H54 (cell line): ENCODE results near the gene KIF25.
"Not testable (repeated sequence)": the region's sequence is repeated elsewhere in the genome, so short reads cannot be mapped to it uniquely, and the experiment has no call there.

ENCODE experiments used
- DNase-seq: peaks from one replicate; pipeline ENCODE4 v3.0.0; 2011; ENCODE audit warnings: low spot score, mixed read lengths; ENCODE audit not compliant: insufficient read length
- FAIRE-seq: peaks from 3 replicates; lab custom pipeline; 2011; peaks lifted over from hg19 to GRCh38; lab: Jason Lieb, UNC
- POLR2A ChIP-seq: IDR thresholded peaks from 2 replicates; pipeline ENCODE4 v1.6.1; 2011; ENCODE audit warnings: low read depth, mild to moderate bottlenecking, low read length

The KIF25 gene

GRCh38 chr6:167995302-167995701 lies 2.2 kb upstream of the KIF25 start:
- TF ChIP-seq POLR2A = no peak
- no peak for FAIRE-seq
- DNase-seq = no peak

GRCh38 chr6:167995731-167996151 lies 1.7 kb upstream of the KIF25 start:
- DNase-seq (no peak), FAIRE-seq (no peak)
- no peak for TF ChIP-seq POLR2A

GRCh38 chr6:167996424-167997199 lies 859 bp upstream of the KIF25 start:
- DNase-seq = no peak
- no peak for FAIRE-seq
- TF ChIP-seq POLR2A = no peak

DNA sequence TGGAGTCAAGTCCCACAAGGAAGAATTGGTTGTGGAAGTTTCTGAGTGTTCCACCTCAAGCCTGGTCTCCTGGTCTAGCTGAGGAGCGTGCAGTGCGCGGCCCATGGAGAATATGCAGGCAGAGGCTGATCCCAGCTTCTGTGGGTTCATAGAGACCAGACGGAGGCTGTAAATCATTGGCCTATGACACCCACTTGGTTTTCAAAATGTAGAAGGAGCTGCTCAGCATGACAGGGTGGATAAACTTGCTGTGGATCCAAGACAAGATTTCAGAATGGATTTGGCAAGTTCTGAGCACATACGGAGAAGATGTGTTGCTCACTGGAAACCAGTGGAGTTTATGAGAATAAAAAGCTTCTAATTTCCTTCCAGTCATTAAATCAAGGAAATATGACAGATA lies 744 bp downstream of the KIF25 start:
- no peak for TF ChIP-seq POLR2A
- FAIRE-seq = no peak
- no peak for DNase-seq

GRCh38 chr6:168000198-168001028 lies 2.9 kb downstream of the KIF25 start:
- no peak for TF ChIP-seq POLR2A
- DNase-seq (no peak), FAIRE-seq (no peak)

GRCh38 chr6:168001029-168001332 lies 3.5 kb downstream of the KIF25 start:
- TF ChIP-seq POLR2A = no peak
- DNase-seq (no peak), FAIRE-seq (no peak)

DNA sequence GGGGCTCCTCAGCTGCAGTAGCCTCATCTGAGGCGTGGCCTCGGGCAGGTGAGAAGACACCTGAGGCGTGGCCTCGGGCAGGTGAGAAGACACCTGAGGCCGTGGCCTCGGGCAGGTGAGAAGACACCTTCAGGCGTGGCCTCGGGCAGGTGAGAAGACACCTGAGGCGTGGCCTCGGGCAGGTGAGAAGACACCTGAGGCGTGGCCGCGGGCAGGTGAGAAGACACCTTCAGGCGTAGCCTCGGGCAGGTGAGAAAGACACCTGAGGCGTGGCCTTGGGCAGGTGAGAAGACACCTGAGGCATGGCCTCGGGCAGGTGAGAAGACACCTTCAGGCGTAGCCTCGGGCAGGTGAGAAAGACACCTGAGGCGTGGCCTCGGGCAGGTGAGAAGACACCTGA lies 4.0 kb downstream of the KIF25 start:
- DNase-seq, FAIRE-seq: not testable (repeated sequence)

DNA sequence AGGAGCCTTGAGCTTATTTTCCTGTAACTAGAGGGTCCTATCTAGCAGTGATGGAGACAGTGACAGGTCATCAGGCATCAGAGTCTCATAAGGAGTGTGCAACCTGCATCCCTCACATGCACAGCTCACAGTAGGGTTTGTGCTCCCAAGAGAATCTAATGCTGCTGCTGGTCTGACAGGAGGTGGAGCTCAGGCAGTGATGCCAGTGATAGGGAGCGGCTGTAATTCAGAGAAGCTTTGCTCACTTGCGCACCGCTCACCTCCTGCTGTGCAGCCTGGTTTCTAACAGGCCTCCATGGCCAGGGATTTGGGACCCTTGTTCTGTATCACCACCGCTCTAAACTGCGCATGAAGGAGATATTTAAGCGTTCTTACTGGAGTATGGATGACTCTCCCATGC lies 5.3 kb downstream of the KIF25 start:
- no peak for TF ChIP-seq POLR2A
- DNase-seq (no peak), FAIRE-seq (no peak)

DNA sequence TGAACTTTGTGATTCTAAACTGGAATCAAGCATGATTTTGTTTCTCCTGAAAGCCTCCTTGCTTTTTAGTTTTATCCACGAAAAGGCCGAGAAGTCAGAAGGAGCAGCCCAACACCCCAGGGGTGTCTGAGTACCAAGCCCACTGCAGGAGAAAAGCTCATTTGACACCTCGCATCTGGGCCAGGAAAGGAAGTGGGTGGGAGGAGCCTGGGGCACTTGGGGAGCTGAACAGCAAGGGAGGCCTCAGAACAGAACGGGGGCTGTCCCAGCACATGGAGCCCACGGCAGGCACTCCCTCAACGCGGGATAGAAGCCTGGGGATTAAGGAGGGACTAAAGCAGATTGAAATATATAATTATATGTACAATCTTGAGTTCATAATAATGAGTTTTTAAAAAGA lies 6.6 kb downstream of the KIF25 start:
- FAIRE-seq = no peak
- TF ChIP-seq POLR2A = no peak
- no peak for DNase-seq

GRCh38 chr6:168004945-168005344 lies 7.5 kb downstream of the KIF25 start:
- TF ChIP-seq POLR2A = no peak
- FAIRE-seq (no peak), DNase-seq (no peak)

DNA sequence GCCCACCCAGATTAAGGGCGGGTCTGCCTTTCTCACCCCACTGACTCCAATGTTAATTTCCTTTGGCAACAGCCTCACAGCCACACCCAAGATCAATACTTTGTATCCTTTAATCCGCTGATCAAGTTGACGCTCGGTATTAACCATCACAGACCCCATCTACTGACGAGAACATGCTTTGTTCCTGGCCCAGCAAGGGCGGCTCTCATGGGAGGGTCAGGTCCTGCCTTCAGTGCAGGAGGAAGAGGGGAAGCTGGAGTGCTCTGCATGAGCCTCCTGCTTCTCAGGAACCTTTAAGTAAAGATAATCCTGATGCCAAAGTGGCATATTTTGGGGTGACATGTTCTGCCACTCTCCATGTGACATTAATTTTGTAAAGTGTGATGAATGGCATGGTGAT lies 8.3 kb downstream of the KIF25 start:
- no peak for FAIRE-seq
- no peak for DNase-seq
- no peak for TF ChIP-seq POLR2A

GRCh38 chr6:168007592-168008338 lies 10.3 kb downstream of the KIF25 start:
- FAIRE-seq = peak; percentile 97
- DNase-seq = peak; percentile 31
- TF ChIP-seq POLR2A = no peak

GRCh38 chr6:168009331-168009730 lies 11.9 kb downstream of the KIF25 start:
- TF ChIP-seq POLR2A = no peak
- DNase-seq = no peak
- FAIRE-seq = no peak

- no peak for TF ChIP-seq POLR2A
- FAIRE-seq = no peak
- DNase-seq = no peak
These were observed 13.8 kb downstream of the KIF25 start for GRCh38 chr6:168011291-168011690.
